ENCODE measurements around the gene PALLD. TPM values are rescaled to one million over a fixed set of nuclear protein-coding genes. Genes with fewer than 3 reads are reported as not detected.

The PALLD gene
- polyA plus RNA-seq, 1 donor from 2014 or later, result 20.5 TPM

DNA sequence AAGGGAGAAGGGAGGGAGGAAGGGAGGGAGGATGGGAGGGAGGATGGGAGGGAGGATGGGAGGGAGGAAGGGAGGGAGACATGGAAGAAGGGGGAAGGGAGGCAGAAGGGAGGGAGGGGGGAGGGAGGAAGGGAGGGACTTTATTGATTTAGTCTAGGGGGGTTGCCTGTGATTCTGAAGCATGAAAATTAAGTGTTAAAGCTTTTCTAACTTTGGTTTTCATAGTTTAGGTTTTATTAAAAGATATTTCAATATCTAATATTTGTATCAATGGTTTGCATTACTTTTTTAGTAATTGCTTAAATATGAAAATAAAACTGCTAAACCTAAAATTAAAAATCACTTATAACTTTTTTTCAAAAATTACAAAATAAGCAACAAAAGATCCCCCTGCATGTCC, 2.4 kb downstream of the PALLD start:
- no peaks in the 10 kb centered on the region for H3K36me3 ChIP-seq (ENCODE audit: insufficient read depth, low read length)
- no peaks in the 10 kb centered on the region for H3K9me2 ChIP-seq (ENCODE audit: insufficient read depth, low read length)
- no peaks in the 10 kb centered on the region for H3F3A ChIP-seq (ENCODE audit: insufficient read depth, low read length, poor library complexity, severe bottlenecking)
- H3K4me2 ChIP-seq (ENCODE audit: low read length), result no peak overlapping the region
- no peak for TF ChIP-seq EZH2 (IDR thresholded peaks at IDR 0.05; ENCODE audit: borderline replicate concordance, insufficient read depth, low read length, poor library complexity, severe bottlenecking)
- no peak for TF ChIP-seq MXI1 (conservative IDR thresholded peaks at IDR 0.05; ENCODE audit: poor library complexity, severe bottlenecking)
- no peak for TF ChIP-seq POLR2AphosphoS5 (IDR thresholded peaks at IDR 0.05)
- no peak for TF ChIP-seq CTCF (IDR thresholded peaks at IDR 0.05; ENCODE audit: poor library complexity, severe bottlenecking)
- no peak for TF ChIP-seq SMC3 (conservative IDR thresholded peaks at IDR 0.05; ENCODE audit: poor library complexity)
- TF ChIP-seq RAD21 (conservative IDR thresholded peaks at IDR 0.05), result no peak
- TF ChIP-seq EP300 (conservative IDR thresholded peaks at IDR 0.05; ENCODE audit: poor library complexity, severe bottlenecking), result no peak
- TF ChIP-seq REST (IDR thresholded peaks at IDR 0.05; ENCODE audit: borderline replicate concordance), result no peak
- no peak for TF ChIP-seq TAF1 (IDR thresholded peaks at IDR 0.05; ENCODE audit: low read depth)
- no peaks in the 10 kb centered on the region for H4K20me1 ChIP-seq (ENCODE audit: insufficient read depth)
- no peak overlapping the region for H3K4me3 ChIP-seq (ENCODE audit: low read length)
- no peak overlapping the region for H3K9ac ChIP-seq (ENCODE audit: low read length)
- H2AFZ ChIP-seq (ENCODE audit: low read depth, low read length), result no peak overlapping the region
- H3K27me3 ChIP-seq (ENCODE audit: insufficient read depth, low read depth, low read length), result no peaks in the 10 kb centered on the region
- H3K27ac ChIP-seq (ENCODE audit: low read length), result no peak overlapping the region
- H3K9me3 ChIP-seq (ENCODE audit: low read length), result no peaks in the 10 kb centered on the region
- H3K79me2 ChIP-seq (replicated peaks; ENCODE audit: insufficient read depth, low read length), result no peaks in the 10 kb centered on the region

DNA sequence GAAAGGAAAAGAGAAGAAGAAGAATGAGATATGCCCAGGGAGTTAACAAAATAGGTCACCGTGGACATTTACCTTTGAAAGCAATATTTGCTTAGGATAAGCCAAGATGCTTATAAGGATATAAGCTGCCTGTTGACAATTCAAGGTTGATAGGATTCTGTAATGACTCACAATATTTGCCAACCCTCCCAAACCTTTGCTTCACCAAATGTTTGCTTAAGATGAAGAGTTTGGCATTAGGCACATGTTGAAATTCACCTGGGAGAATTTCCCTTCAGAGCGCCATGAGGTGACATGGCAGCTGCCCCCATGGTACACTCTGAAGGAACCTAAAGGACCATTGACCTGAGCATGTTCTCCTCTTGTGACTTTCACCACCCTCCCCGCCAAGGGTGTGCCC, 4.6 kb downstream of the PALLD start:
- H3K9me3 ChIP-seq (ENCODE audit: low read length), result no peaks in the 10 kb centered on the region
- no peak for TF ChIP-seq RAD21 (conservative IDR thresholded peaks at IDR 0.05)
- no peak for TF ChIP-seq TAF1 (IDR thresholded peaks at IDR 0.05; ENCODE audit: low read depth)
- TF ChIP-seq SMC3 (conservative IDR thresholded peaks at IDR 0.05; ENCODE audit: poor library complexity), result no peak
- TF ChIP-seq REST (IDR thresholded peaks at IDR 0.05; ENCODE audit: borderline replicate concordance), result no peak
- no peak for TF ChIP-seq CTCF (IDR thresholded peaks at IDR 0.05; ENCODE audit: poor library complexity, severe bottlenecking)
- no peak for TF ChIP-seq EZH2 (IDR thresholded peaks at IDR 0.05; ENCODE audit: borderline replicate concordance, insufficient read depth, low read length, poor library complexity, severe bottlenecking)
- TF ChIP-seq POLR2AphosphoS5 (IDR thresholded peaks at IDR 0.05), result no peak
- no peak for TF ChIP-seq MXI1 (conservative IDR thresholded peaks at IDR 0.05; ENCODE audit: poor library complexity, severe bottlenecking)
- no peak for TF ChIP-seq EP300 (conservative IDR thresholded peaks at IDR 0.05; ENCODE audit: poor library complexity, severe bottlenecking)
- H3K79me2 ChIP-seq (replicated peaks; ENCODE audit: insufficient read depth, low read length), result no peaks in the 10 kb centered on the region

More for the DNA sequence above, 4.6 kb downstream of the PALLD start:
- H3F3A ChIP-seq (ENCODE audit: insufficient read depth, low read length, poor library complexity, severe bottlenecking), result no peaks in the 10 kb centered on the region
- no peak overlapping the region for H3K9ac ChIP-seq (ENCODE audit: low read length)
- no peaks in the 10 kb centered on the region for H3K27me3 ChIP-seq (ENCODE audit: insufficient read depth, low read depth, low read length)
- no peak overlapping the region for H3K27ac ChIP-seq (ENCODE audit: low read length)
- no peaks in the 10 kb centered on the region for H3K9me2 ChIP-seq (ENCODE audit: insufficient read depth, low read length)
- no peak overlapping the region for H3K4me2 ChIP-seq (ENCODE audit: low read length)
- no peak overlapping the region for H3K4me3 ChIP-seq (ENCODE audit: low read length)
- H3K36me3 ChIP-seq (ENCODE audit: insufficient read depth, low read length), result no peaks in the 10 kb centered on the region
- H2AFZ ChIP-seq (ENCODE audit: low read depth, low read length), result no peak overlapping the region
- H4K20me1 ChIP-seq (ENCODE audit: insufficient read depth), result no peaks in the 10 kb centered on the region
